HG03175 (cell line): Measurements from ENCODE around the gene CRYBB1.
A peak's percentile ranks its signal among the peaks of the same experiment; 100 is the strongest.

Experiments used
- ATAC-seq: cut with Tn5 transposase; IDR thresholded peaks from one replicate; pipeline ENCODE4 v1.9.1; 2021; ENCODE audit warnings: mild to moderate bottlenecking, moderate library complexity; ENCODE audit not compliant: unreplicated experiment

The CRYBB1 gene

GRCh38 chr22:26617271-26618199 lies at the start of gene CRYBB1:
TSS of gene CRYBB1 (minus strand) at chr22:26618027. CDS start at chr22:26616319, 1,708 bp downstream.
- no peak for ATAC-seq

DNA sequence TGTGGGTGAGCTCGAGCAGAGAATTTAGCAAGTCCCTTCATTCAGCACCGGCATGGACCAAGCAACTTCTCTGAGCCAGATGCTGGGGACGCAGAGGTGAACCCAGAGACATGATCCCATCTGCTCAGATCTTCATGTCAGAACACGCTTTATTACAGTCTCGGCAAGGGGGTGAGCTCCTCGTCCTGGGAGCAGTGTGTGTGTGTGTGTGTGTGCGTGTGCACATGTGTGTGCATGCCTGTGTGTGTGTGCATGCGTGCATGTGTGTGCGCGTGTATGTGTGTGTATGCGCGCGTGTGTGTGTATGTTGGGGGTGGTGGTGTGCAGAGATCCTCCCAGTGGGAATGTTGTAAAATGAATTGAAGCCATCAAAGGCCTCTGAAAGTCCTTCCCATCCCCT lies 49.3 kb upstream of the CRYBB1 start:
- ATAC-seq, result no peak

GRCh38 chr22:26665813-26666231 lies 48.0 kb upstream of the CRYBB1 start:
- no peak for ATAC-seq

DNA sequence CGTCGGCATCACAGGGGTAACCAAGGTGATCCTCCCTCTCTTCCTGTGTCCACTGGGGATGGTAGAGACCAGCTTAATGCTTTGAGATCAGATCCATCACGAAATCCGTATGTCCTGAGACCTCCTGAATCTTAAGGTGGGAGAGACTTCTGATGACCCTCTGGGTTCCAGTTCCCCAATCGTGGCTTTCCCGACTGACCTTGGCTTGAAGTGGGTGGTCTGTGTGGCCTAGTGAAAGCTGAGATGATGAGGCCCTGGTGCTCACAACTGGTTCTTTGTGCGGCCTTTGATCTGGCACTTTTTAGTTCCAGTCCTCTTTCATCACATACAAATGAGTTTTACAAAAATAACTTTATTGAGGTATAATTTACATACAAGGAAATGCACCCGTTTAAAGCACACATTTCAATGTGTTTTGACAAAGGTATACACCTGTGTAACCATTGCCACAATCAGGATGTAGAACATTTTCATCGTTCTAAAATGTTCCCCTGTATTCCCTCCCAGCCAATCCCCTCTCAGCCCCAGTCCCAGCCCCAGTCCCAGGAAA lies 45.6 kb upstream of the CRYBB1 start:
- no peak for ATAC-seq

DNA sequence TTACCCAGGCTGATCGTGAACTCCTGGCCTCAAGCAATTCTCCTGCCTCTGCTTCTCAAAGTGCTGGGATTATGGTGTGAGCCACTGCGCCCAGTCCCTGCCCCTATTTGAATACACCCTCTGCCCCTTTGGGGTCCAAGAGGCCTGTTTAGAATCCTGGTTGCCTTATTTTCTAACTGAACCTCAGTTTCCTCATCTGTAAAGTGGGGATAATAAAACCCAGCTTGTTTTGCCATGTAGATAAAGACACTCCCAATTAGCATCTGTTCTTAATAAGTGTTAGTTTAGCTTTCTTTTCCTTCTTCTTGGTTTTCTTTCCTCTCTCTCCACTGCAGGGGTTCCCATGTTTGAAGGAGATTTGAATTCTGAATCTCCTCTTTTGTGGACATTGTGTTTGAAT lies 44.3 kb upstream of the CRYBB1 start:
- no peak for ATAC-seq

DNA sequence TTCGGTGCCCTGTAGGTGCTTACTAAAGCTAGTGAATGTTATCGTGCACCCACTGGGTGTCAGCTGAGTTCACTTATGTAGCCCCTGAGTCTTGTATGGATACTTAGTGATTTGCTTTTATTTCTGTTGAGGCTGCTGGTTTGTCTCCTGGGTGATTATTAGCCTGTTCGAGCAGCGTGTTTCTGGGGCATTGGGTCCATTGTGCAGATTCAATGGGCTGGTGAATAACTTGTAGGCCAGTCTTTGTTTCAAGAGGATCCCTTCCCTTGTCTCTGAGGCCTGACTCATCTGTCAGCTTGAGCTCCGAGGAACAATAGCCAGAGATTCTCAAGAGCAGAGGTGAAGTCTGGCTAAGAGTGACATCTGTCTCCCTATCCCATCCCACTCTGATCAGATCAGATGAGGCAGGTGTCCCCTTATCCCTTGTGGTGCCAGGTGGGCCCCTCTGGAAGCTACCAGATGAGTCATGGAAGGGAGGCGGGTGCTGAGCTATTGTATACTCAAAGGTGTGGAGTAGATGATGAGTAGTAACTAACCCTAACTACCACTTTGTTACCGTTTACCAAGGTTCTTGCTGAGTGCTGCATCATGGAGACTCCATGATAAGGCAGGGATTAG lies 43.2 kb upstream of the CRYBB1 start:
- ATAC-seq, result no peak

- ATAC-seq, result no peak
Observed at GRCh38 chr22:26660356-26660755, 42.5 kb upstream of the CRYBB1 start.

DNA sequence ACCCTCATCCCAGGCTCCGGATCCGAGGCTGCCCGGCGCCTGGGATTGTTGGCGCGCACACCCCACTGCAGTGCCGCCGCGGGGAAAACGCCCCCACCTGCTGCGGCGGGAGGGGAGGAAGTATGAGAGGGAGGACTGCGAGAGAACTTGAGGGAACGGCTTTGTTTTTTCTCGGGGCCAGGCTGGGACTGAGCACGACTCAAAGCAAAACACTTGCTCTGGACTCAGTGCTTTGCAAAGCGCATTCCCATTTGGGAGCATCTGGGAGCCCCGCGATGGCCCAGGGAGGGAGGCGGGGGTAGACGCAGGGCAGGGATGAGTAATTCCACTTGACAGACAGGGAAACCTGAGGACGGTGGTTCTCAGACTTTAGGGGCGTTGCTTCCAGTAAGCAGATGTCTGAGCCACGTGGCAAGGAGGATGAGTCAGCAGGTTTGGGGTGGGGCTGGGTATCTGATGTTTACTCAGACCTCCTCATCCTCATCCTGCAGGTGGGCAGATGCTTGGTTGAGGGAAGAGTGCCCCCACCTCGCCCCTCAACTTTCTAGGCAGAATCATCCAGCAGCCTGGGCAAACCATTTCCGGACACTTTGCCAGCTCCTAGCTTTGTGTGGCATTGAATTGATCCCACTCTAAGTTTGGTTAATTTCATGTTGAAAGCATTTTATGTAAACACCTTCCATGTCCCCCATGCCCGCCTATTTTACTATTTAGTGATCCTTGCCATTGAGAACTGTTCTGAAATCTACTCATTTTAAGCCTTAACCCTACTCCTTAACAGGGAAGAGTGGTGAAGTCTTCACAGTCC lies 41.0 kb upstream of the CRYBB1 start:
- peak; percentile 64 for ATAC-seq

DNA sequence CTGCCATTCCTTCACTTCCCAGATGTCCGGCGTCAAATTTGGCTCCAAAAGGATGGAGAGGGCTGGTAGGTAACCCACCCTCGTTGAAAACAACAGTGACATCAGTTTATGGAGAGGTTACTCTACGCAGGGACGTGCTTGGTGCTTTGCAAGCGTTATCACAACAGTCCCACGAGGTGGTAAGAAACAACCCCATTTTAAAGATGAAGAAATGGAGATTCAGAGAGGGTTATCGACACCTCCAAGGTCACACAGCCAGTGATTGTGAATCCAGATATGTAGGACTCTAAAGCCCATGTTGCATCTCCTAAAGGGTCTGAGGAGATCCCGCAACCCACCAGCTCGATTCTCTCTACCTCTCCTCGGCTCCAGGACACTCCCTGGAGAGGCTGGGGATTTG lies 40.3 kb upstream of the CRYBB1 start:
- ATAC-seq, result no peak

DNA sequence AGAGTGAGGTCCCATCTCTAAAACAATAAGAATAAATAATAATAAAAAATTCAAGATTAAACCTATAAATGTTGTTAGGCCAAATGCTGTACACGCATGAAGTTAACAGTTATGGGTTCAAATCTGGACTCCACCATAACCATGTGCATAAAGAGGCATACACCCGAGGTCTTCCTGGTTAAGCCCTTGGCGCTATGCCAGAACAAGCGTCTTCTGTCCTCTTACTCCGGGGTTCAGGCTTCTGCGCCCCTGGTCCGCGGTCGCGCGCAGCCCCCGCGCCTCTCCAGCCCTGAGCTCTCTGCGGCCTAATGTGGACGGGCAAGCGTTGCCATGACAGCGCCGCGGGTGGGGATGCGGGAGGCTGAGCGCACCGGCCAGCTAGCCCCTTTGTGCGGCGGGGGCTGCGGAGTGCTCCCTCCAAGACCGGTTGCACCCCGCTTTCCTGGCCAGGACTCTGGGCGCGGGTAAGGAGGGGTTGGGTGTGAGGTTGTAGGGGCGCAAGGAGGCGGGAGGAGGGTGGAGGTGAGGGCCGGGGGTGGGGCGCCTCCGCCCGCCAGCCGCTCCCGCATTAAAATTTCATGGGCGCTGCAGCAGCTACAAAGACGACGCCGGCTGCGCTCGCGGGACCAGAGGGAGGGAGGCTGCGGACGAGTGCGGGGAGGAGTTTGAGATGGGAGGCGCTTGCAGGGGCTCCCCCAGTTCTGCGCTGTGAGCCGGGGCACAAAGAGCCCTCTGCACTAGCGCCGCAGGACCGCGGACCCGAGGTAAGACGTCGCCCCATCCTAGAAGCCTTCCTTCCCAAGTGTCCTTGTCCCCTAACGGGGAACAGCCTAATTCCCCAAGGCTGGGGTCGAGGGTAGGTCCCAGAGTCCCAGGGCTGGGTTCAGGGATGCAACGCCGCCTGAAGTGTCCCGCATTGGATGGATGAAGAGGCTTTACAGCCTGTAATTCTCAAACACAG lies 39.3 kb upstream of the CRYBB1 start, which contains the start of gene MIAT:
TSS of gene MIAT (plus strand) at position 698 of the 961 bp plus-strand sequence.
- ATAC-seq, result no peak

- ATAC-seq, result no peak
Observed at GRCh38 chr22:26651815-26652214, 34.0 kb upstream of the CRYBB1 start.

DNA sequence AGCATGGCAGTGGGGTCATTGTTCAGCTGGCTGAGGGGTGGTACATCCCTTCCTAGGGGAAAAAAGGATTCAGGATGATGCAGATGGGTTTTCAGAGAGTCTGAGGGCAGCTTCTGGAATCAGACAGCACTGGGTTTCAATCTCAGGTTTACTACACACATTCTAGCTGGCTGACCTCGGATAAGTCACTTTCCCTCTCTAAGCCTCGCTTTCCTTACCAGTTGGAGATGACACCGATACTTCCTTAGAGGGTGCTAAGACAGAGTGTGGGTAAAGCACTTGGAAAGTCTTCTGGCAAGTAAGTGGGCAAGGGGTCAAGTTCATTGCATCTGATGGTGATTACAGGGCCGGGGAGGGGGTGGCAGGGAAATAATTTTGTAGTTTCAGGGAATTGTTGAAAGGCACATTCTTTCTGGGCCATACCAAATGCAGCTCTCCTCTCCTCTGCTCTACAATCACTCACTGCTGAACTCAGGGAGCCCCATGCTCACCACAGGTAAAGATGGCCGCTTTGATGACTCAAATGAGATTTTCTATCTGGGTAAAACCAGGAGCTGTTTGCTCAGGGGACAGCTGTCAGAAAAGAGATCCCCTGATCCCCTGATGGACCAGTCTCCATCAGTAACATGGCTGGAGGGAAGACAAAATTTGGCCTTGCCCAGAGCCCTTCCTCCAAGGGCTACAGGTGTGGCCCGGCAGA lies 33.0 kb upstream of the CRYBB1 start:
- ATAC-seq, result no peak

GRCh38 chr22:26648528-26649388 lies 30.9 kb upstream of the CRYBB1 start:
- ATAC-seq, result no peak

GRCh38 chr22:26648011-26648497 lies 30.2 kb upstream of the CRYBB1 start:
- ATAC-seq, result no peak

DNA sequence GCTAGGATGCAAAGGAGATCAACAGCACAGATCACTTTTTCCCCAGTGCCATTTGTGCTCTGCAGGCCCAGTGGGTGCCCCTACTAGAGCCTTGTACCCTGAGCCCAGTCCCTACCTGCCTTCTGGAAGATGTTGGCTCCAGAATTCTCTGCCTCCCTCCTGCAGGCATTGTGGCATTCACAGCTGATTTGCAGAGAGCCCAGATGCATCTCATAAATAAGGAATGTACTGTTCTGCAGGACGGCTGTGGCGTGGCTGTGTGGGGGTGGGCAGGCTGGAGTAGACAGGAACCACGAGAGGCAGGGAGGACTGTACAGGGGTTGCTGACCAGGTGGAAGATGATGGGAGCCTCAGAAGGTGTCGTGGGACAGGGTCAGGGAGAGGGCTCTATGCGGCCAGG lies 28.3 kb upstream of the CRYBB1 start:
- ATAC-seq, result no peak

DNA sequence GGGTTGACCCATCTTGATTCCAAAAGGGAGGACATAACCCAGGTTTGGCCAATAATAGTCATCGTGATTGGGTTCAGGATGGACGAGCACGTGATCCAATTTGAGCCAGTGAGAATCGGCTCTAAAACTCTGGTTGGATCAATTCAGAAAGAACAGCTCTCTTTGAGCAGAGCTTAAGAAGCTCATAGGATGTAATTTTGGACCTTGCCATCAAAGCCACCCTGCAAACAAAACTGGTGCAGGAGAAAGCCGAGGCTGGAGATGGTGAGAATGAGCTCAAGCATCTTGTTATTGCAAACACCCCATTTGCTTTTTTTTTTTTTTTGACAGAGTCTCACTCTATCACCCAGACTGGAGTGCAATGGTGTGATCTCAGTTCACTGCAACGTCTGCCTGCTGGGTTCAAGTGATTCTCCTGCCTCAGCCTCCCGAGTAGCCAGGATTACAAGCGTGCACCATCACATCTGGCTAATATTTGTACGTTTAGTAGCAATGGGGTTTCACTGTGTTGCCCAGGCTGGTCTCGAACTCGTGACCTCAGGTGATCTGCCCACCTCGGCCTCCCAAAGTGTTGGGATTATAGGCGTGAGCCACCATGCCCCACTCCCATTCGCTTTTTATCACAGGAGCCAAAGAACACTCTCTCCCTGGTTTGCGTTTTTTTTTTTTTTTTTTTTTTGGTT lies 25.7 kb upstream of the CRYBB1 start:
- ATAC-seq, result no peak
